SK-N-MC (cell line): ENCODE results near the gene LNX1.

Experiments used
- DNase-seq: peaks from one replicate; pipeline ENCODE4 v3.0.0-alpha.2; 2011; ENCODE audit warnings: low read depth, low spot score
- H3K27ac ChIP-seq: fragments of 200-600 bp; sonication (generic); 2 replicates; pipeline ENCODE4 v1.5.1; 2016; ENCODE audit warnings: mixed run types
- H3K36me3 ChIP-seq: fragments of 200-600 bp; sonication (generic); 2 replicates; pipeline ENCODE4 v1.6.1; 2017; ENCODE audit warnings: antibody characterized with exemption, low read length, mixed read lengths; ENCODE audit not compliant: insufficient read depth
- H3K4me3 ChIP-seq: fragments of 200-600 bp; sonication (generic); 2 replicates; pipeline ENCODE4 v1.5.1; 2016
- H3K9ac ChIP-seq: fragments of 200-600 bp; sonication (generic); 2 replicates; pipeline ENCODE4 v1.8.0; 2017; ENCODE audit warnings: mixed run types, mixed read lengths; ENCODE audit not compliant: insufficient read length
- H3K9me3 ChIP-seq: fragments of 200-600 bp; sonication (generic); 2 replicates; pipeline ENCODE4 v1.6.1; 2017; ENCODE audit warnings: low read depth, mild to moderate bottlenecking, antibody characterized with exemption, low read length, moderate library complexity, mixed read lengths
- EZH2 ChIP-seq: fragments of 200-600 bp; sonication (generic); IDR thresholded peaks from one replicate; pipeline ENCODE4 v1.6.1; 2017; ENCODE audit warnings: antibody characterized with exemption
- FOXP2 ChIP-seq: optimal IDR thresholded peaks from 2 replicates; pipeline ENCODE3; 2011; ENCODE audit warnings: mild to moderate bottlenecking, moderate library complexity; ENCODE audit not compliant: insufficient read depth; ENCODE audit errors: extremely low read length, control extremely low read depth
- POLR2AphosphoS5 ChIP-seq: IDR thresholded peaks from 2 replicates; pipeline ENCODE4 v1.6.1; 2012; ENCODE audit warnings: mild to moderate bottlenecking, low read depth, low read length, borderline replicate concordance

Gene LNX1

DNA sequence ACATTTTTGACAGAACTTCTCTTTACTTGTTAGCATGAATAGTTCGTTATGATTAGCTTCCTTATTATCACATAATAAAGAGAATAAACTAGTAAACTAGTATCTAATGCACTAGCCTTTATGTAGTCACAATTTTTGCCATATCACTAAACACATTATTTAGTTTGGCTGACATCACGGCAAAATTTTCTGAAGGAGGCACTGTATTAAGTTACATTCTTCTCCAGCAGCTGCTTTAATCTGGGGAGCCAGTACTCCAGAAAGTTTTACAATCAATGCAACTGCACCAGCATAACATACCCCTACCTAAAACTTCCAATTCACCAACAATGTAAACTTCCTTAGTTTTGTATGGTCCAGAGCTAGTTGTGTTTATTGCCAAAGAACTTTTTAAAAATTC, 126.0 kb downstream of the LNX1 start:
- DNase-seq = no peak
- no peak overlapping the region for H3K4me3 ChIP-seq
- no peak overlapping the region for H3K27ac ChIP-seq
- H3K9ac ChIP-seq = no peak overlapping the region
- H3K36me3 ChIP-seq = peaks cover 34% of the 10 kb centered on the region
- H3K9me3 ChIP-seq = no peaks in the 10 kb centered on the region
- TF ChIP-seq EZH2 (no peak), FOXP2 (no peak), POLR2AphosphoS5 (no peak)

DNA sequence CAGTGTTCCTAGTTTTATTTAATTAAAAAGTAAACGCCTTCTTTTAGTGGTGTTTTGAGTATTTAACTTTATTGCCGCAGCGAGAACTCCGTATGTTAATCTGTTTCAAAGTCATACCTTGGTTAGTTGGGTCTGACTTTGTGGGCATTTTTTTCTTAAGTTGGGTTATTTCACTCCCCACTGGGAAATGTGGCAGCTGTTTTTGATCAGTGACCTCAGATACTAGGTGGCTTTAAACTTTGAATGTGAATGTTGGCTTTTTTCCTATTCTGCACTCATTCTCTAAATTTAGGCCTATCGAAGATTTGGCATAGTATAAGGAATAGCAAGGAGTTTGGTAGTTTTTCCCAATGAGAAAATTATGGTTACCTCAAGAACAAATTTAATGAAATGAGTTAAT, 127.9 kb downstream of the LNX1 start:
- TF ChIP-seq EZH2 = no peak
- no peak for TF ChIP-seq POLR2AphosphoS5
- no peak for TF ChIP-seq FOXP2
- Histone ChIP-seq H3K27ac (no peak overlapping the region), H3K4me3 (no peak overlapping the region), H3K9ac (no peak overlapping the region), H3K9me3 (no peaks in the 10 kb centered on the region), H3K36me3 (peaks cover 53% of the 10 kb centered on the region)
- DNase-seq = no peak

DNA sequence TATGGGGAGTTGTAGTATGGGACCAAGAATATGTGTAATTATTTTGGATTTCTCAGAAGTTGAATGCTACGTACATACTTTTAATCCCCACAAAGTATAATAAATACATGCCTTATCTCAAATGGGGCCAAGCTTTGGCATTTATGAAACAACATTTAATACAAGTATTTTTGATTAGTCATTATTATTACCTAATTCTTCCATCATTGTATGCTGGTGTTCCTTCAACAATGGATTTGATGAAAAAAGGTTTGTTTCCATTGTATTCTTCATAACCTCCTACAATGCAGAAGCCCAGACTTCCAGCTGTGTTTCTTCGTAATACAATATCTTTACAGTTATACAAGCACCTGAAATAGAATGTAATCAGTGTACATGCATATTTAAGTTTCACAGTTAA, 130.0 kb downstream of the LNX1 start:
- no peak for TF ChIP-seq EZH2
- no peak for TF ChIP-seq FOXP2
- no peak for TF ChIP-seq POLR2AphosphoS5
- no peak for DNase-seq
- peaks cover 60% of the 10 kb centered on the region for H3K36me3 ChIP-seq
- no peaks in the 10 kb centered on the region for H3K9me3 ChIP-seq
- no peak overlapping the region for H3K4me3 ChIP-seq
- H3K9ac ChIP-seq = no peak overlapping the region
- H3K27ac ChIP-seq = no peak overlapping the region

DNA sequence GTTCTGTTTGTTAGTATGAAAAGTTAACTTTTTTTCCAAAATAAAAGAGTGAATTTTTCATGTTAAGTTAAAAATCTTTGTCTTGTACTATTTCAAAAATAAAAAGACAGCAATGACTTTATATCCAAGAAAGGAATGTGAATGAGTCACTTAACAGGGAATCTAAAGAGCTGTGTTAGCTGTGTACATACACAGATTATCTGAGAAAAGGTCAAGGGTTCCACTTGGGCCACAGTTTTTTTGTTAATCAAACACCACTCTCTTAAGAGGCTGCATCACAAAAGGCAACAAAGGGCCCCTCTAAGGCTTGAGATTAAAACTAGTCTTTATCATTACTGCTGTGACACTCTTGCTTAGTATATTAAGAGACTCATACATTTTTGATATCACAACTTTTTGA, 131.7 kb downstream of the LNX1 start:
- Histone ChIP-seq H3K9ac (no peak overlapping the region), H3K36me3 (peaks cover 77% of the 10 kb centered on the region), H3K27ac (no peak overlapping the region), H3K4me3 (no peak overlapping the region), H3K9me3 (no peaks in the 10 kb centered on the region)
- TF ChIP-seq POLR2AphosphoS5 = no peak
- no peak for DNase-seq

DNA sequence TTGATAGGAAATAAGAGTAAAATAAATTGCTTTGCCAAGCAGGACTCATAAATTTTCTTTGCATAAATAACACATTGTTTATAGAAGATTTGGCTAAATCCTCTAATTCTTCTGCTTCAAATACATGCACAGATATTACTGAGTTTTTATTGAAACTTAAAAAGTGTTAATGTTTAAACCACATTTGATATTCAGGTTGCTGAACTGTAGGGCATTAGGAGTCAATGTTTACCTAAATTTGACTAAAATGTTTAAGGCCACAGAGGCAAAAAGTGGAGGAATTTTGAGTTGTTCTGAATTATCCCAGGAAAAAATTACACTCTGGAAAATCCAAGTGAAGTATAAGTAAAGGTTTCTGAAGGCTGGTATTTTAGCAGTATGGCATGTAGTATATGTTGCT, 135.1 kb downstream of the LNX1 start:
- DNase-seq = no peak
- Histone ChIP-seq H3K9me3 (no peaks in the 10 kb centered on the region), H3K9ac (no peak overlapping the region), H3K4me3 (no peak overlapping the region), H3K36me3 (peaks cover 82% of the 10 kb centered on the region), H3K27ac (no peak overlapping the region)
- TF ChIP-seq FOXP2 (no peak), POLR2AphosphoS5 (no peak), EZH2 (no peak)

DNA sequence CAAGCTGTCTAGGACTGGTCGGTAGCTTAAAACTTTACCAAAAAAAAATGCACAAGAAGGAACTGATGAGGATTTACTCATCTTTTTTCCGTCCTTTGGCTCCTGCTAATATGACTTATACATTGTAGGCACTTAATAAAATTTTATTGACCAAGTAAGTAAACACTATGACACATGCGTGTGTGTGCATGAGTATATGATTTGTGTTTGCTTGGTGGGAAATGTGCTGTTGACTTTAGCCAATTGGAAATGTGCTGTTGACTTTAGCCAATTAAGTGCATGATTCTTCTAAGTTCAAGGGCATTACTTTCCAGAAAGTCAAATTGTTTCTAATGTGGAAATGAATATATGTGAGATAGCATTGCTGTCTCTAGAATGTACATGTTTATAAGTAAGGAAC, 135.5 kb downstream of the LNX1 start:
- no peak overlapping the region for H3K27ac ChIP-seq
- no peak overlapping the region for H3K4me3 ChIP-seq
- TF ChIP-seq EZH2 = no peak
- H3K9me3 ChIP-seq = no peaks in the 10 kb centered on the region
- no peak overlapping the region for H3K9ac ChIP-seq
- no peak for DNase-seq
- H3K36me3 ChIP-seq = peaks cover 77% of the 10 kb centered on the region

DNA sequence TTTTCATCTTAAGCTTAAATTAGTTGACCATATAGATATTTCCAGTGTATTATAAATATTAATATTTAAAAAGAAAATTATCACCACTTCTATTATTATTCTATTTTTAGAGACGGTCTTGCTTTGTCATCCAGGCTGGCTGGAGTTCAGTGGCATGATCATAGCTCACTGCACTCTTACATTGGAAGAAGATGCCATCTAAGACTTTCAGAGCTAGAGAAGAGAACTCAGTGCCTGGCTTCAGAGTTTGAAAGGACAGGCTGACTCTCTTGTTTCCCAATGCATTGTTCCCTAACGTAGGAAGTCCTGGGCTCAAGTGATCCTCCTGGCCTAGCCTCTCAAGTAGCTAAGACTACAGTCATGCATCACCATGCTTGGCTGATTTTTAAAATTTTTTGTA, 137.9 kb downstream of the LNX1 start:
- H3K9ac ChIP-seq = no peak overlapping the region
- no peak overlapping the region for H3K4me3 ChIP-seq
- TF ChIP-seq EZH2 = no peak
- TF ChIP-seq POLR2AphosphoS5 = no peak
- no peak for TF ChIP-seq FOXP2
- H3K36me3 ChIP-seq = peaks cover 59% of the 10 kb centered on the region
- no peaks in the 10 kb centered on the region for H3K9me3 ChIP-seq
- DNase-seq = no peak
- H3K27ac ChIP-seq = no peak overlapping the region

DNA sequence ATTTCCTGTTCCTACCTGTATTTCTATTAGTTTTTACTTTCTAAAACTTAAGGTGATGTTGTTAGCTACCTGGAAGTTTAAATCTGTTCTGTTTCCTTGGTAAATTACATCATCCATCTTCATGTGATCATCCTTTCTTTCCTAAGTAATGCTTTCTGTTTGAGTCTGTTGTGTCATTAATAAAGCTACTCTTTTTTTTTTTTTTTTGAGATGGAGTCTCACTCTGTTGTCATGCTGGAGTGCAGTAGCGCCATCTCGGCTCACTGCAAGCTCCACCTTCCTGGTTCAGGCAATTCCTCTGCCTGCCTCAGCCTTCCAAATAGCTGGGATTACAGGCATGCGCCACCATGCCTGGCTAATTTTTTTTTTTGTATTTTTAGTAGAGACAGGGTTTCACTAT, 140.5 kb downstream of the LNX1 start:
- no peak for DNase-seq
- H3K36me3 ChIP-seq = peaks cover 56% of the 10 kb centered on the region
- H3K27ac ChIP-seq = no peak overlapping the region
- H3K9ac ChIP-seq = no peak overlapping the region
- no peaks in the 10 kb centered on the region for H3K9me3 ChIP-seq
- no peak overlapping the region for H3K4me3 ChIP-seq
- TF ChIP-seq FOXP2 (no peak), POLR2AphosphoS5 (no peak), EZH2 (no peak)

DNA sequence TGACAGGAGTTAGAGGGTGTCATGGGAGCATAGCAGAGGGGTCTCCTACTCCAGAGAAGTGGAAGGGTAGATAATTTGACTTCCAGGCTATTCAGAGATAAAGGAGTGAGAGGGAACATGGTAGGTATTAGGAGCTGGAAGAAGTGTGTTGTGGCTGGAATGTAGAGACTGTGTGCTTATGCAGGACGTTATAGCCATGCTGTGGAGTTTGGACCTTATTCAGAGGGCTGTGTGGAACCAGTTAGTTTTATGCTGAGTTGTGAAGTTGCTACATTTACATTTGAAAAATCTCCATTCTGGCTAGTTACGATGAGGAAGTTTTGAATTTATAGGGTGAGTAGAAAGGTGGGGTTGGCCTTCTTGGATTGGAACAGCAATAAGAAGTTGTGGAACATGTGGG, 146.3 kb downstream of the LNX1 start:
- TF ChIP-seq EZH2 (no peak), POLR2AphosphoS5 (no peak), FOXP2 (no peak)
- Histone ChIP-seq H3K4me3 (no peak overlapping the region), H3K9ac (no peak overlapping the region), H3K36me3 (peaks cover 53% of the 10 kb centered on the region), H3K9me3 (no peaks in the 10 kb centered on the region), H3K27ac (no peak overlapping the region)
- DNase-seq = no peak
